Endodermal cell (in vitro differentiated cells): ENCODE data around the gene OXTR. TPM values are rescaled to one million over a fixed set of nuclear protein-coding genes. Genes with fewer than 3 reads are reported as not detected.

Experiments used
- DNase-seq: peaks from one replicate; pipeline ENCODE4 v3.0.0-alpha.2; 2017
- H3K27ac ChIP-seq: 2 replicates; pipeline ENCODE4 v1.5.1; 2013; ENCODE audit warnings: mild to moderate bottlenecking, low read depth, low read length, moderate library complexity
- H3K27me3 ChIP-seq: 2 replicates; pipeline ENCODE4 v1.6.1; 2013; ENCODE audit warnings: mild to moderate bottlenecking, low read length, moderate library complexity; ENCODE audit not compliant: insufficient read depth, control insufficient read depth, poor library complexity, severe bottlenecking
- H3K36me3 ChIP-seq: 2 replicates; pipeline ENCODE4 v1.7.0; 2013; ENCODE audit warnings: mild to moderate bottlenecking, low read length, moderate library complexity; ENCODE audit not compliant: control insufficient read depth, insufficient read depth
- H3K4me1 ChIP-seq: one replicate; pipeline ENCODE4 v1.7.0; 2013; ENCODE audit warnings: low read length; ENCODE audit not compliant: control insufficient read depth, insufficient read depth
- H3K4me3 ChIP-seq: 2 replicates; pipeline ENCODE4 v1.5.1; 2013; ENCODE audit warnings: mild to moderate bottlenecking, low read length, moderate library complexity
- H3K9ac ChIP-seq: 2 replicates; pipeline ENCODE4 v1.6.1; 2013; ENCODE audit warnings: mild to moderate bottlenecking, low read length, moderate library complexity; ENCODE audit not compliant: poor library complexity, severe bottlenecking; ENCODE audit errors: extremely low read depth
- H3K9me3 ChIP-seq: 2 replicates; pipeline ENCODE4 v1.6.1; 2013; ENCODE audit warnings: mild to moderate bottlenecking, low read length, moderate library complexity; ENCODE audit not compliant: control insufficient read depth
- H3K27ac Mint-ChIP-seq: 2 replicates; pipeline ENCODE4 v1.8.0; 2020; ENCODE audit warnings: mixed read lengths
- H3K27me3 Mint-ChIP-seq: 2 replicates; pipeline ENCODE4 v1.8.0; 2021; ENCODE audit warnings: mild to moderate bottlenecking, mixed read lengths; ENCODE audit not compliant: insufficient read depth
- H3K36me3 Mint-ChIP-seq: 2 replicates; pipeline ENCODE4 v1.8.0; 2020; ENCODE audit warnings: low read depth, mixed read lengths
- H3K4me1 Mint-ChIP-seq: 2 replicates; pipeline ENCODE4 v1.8.0; 2020; ENCODE audit warnings: mixed read lengths
- H3K4me3 Mint-ChIP-seq: 2 replicates; pipeline ENCODE4 v1.8.0; 2020; ENCODE audit warnings: mild to moderate bottlenecking, moderate library complexity, mixed read lengths
- H3K9me3 Mint-ChIP-seq: 2 replicates; pipeline ENCODE4 v1.8.0; 2020; ENCODE audit warnings: mild to moderate bottlenecking, mixed read lengths
- CTCF ChIP-seq: fragments of 200-600 bp; sonication (generic); conservative IDR thresholded peaks from 2 replicates; pipeline ENCODE4 v1.5.0; 2021; ENCODE audit warnings: antibody characterized with exemption, mild to moderate bottlenecking
- WGBS, 2 experiments: methylation state at CpG; one replicate each; pipeline versions ENCODE4 v1.1.5 to v1.1.7; 2013; ENCODE audit warnings: missing lambda C conversion rate in 2 of 2, mixed read lengths in 1 of 2; ENCODE audit not compliant: insufficient coverage in 1 of 2, insufficient read length in 1 of 2; 5-methylcytosine and 5-hydroxymethylcytosine counted together
- total RNA-seq, 2 donors: library from RNA; stranded (reverse); fragmentation: NEBNext Ultra II Directional in 1 of 2; extraction: Animal tissue kit (Norgen Biotek cat#: 25700) in 1 of 2; gene quantifications; 2 replicates in 1 of 2; 3 replicates in 1 of 2; pipeline ENCODE4 v1.2.1, GENCODE V29; 2021

OXTR gene
- total RNA-seq, 2 donors from 2014 or later, result 10.6 to 13.1 TPM

DNA sequence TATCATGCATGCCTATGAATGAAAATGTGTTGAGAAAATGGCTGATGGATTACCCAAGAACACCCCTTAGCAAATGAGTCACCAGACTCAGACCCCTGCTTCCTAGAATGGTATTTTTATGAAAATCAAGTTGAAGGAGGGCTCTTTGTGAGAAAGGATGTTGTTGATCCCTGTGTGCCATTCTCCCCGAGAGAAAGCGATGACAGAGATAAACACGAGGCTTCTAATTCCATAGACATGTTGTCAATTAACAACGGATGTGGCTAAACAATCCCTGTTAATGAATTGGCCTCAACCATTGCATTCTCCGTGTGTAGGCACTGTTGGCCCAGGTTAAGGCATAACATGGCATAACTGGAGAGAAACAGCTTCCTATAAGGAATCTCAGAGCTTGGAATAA, 5.8 kb upstream of the OXTR start:
- WGBS, 2 experiments, result 83 to 85% methylated on average over 3 to 5 of the region's 5 CpGs
- Mint-ChIP-seq H3K4me3 (no peak overlapping the region), H3K27ac (no peak overlapping the region), H3K36me3 (peaks cover 2% of the 10 kb centered on the region), H3K9me3 (no peaks in the 10 kb centered on the region), H3K4me1 (peaks cover 28% of the 10 kb centered on the region), H3K27me3 (peaks cover 7% of the 10 kb centered on the region)
- no peaks in the 10 kb centered on the region for H3K36me3 ChIP-seq
- no peaks in the 10 kb centered on the region for H3K27me3 ChIP-seq
- TF ChIP-seq CTCF, result no peak
- no peak overlapping the region for H3K27ac ChIP-seq
- DNase-seq, result peak; percentile 24
- H3K4me1 ChIP-seq, result peaks cover 8% of the 10 kb centered on the region
- no peak overlapping the region for H3K9ac ChIP-seq
- no peak overlapping the region for H3K4me3 ChIP-seq
- H3K9me3 ChIP-seq, result no peaks in the 10 kb centered on the region

- H3K36me3 Mint-ChIP-seq, result peaks cover 2% of the 10 kb centered on the region
- WGBS, 2 experiments, result 88 to 91% methylated on average over 4 to 5 of the region's 5 CpGs
These were observed 4.6 kb upstream of the OXTR start for GRCh38 chr3:8773941-8774542.

DNA sequence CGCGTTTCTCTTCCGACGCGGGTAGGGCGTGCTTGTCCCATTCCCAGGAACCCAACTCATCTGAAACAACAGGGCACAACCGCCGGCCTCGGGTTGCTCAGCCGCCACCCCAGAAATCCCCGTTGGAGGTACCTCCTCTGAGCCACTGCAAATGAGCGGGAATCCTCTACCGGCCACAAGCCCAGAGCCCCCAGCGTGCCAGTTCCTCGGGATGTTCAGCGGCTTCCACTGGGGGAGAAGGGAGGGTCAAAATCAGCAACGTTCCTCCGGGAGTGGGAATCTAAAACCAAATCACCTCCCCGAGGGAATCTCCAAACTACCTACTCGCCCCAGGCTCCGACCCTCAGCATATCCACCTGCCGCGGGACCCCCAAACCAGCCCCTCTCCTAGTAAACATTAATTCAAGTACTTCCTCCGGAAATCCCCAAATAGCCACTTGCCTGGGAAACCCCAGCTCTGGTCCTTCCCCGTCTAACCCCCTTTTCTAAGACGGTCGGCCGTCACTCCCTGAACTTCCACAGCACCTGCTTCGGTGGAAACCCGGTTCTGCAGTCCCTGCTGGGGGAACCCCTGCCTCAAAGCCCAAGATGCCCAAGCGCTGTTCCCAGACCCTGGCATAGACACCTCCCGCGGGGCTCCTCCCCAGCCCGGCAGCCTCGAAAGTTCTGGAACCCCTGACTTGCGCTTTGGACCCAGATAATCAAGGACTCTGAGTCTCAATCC, 887 bp downstream of the OXTR start:
- Mint-ChIP-seq H3K4me1 (peaks cover 25% of the 10 kb centered on the region), H3K4me3 (peak overlapping the region; percentile 62), H3K9me3 (no peaks in the 10 kb centered on the region), H3K27me3 (peaks cover 50% of the 10 kb centered on the region), H3K27ac (no peak overlapping the region), H3K36me3 (peaks cover 2% of the 10 kb centered on the region)
- H3K36me3 ChIP-seq, result no peaks in the 10 kb centered on the region
- H3K4me1 ChIP-seq, result peaks cover 15% of the 10 kb centered on the region
- WGBS, 2 experiments, result 21 to 24% methylated on average over 18 to 36 of the region's 36 CpGs
- TF ChIP-seq CTCF, result no peak
- peak overlapping the region; percentile 80 for H3K4me3 ChIP-seq
- H3K9me3 ChIP-seq, result no peaks in the 10 kb centered on the region
- peaks cover 34% of the 10 kb centered on the region for H3K27me3 ChIP-seq
- DNase-seq, result peak; percentile 52
- H3K27ac ChIP-seq, result no peak overlapping the region
- no peak overlapping the region for H3K9ac ChIP-seq

More at GRCh38 chr3:8773941-8774542, 4.6 kb upstream of the OXTR start:
- Histone ChIP-seq H3K9me3 (no peaks in the 10 kb centered on the region), H3K27me3 (peaks cover 3% of the 10 kb centered on the region), H3K4me1 (peaks cover 15% of the 10 kb centered on the region), H3K4me3 (no peak overlapping the region), H3K9ac (no peak overlapping the region), H3K36me3 (no peaks in the 10 kb centered on the region), H3K27ac (no peak overlapping the region)
- DNase-seq, result peak; percentile 25
- H3K9me3 Mint-ChIP-seq, result no peaks in the 10 kb centered on the region
- peaks cover 36% of the 10 kb centered on the region for H3K4me1 Mint-ChIP-seq
- no peak overlapping the region for H3K27ac Mint-ChIP-seq
- H3K27me3 Mint-ChIP-seq, result peaks cover 9% of the 10 kb centered on the region
- TF ChIP-seq CTCF, result no peak
- no peak overlapping the region for H3K4me3 Mint-ChIP-seq
